GM23338 (cell line): Measurements from ENCODE around the gene DLG2.

Source experiments
- CREB1 ChIP-seq: fragments of 250-450 bp; sonication (Bioruptor Pico); IDR thresholded peaks from 2 replicates; pipeline ENCODE4 v1.5.0; 2020; ENCODE audit warnings: low read depth, mild to moderate bottlenecking, moderate library complexity
- EZH2 ChIP-seq: fragments of 200-600 bp; sonication (generic); IDR thresholded peaks from one replicate; pipeline ENCODE4 v1.8.0; 2017; ENCODE audit warnings: antibody characterized with exemption, mild to moderate bottlenecking, low read depth; ENCODE audit not compliant: unreplicated experiment
- EZH2phosphoT487 ChIP-seq: fragments of 200-600 bp; sonication (generic); IDR thresholded peaks from one replicate; pipeline ENCODE4 v1.8.1; 2018; ENCODE audit warnings: antibody characterized with exemption; ENCODE audit not compliant: unreplicated experiment
- POLR2AphosphoS5 ChIP-seq: IDR thresholded peaks from 2 replicates; pipeline ENCODE4 v1.6.1; 2016; ENCODE audit warnings: antibody characterized with exemption, low read depth
- ZNF114 ChIP-seq: fragments of 250-450 bp; sonication (Bioruptor Pico); IDR thresholded peaks from 2 replicates; pipeline ENCODE4 v1.5.0; 2020; ENCODE audit warnings: mild to moderate bottlenecking, moderate library complexity
- TF ChIP-seq, protein P1 (sequence below), 2 experiments: fragments of 200-600 bp in 1 of 2; sonication (generic) in 1 of 2; conservative IDR thresholded peaks; 2 replicates each; pipeline versions ENCODE4 v1.5.1 to v1.6.1; 2016 to 2017; ENCODE audit warnings: antibody characterized with exemption in 2 of 2, low read depth in 2 of 2, mild to moderate bottlenecking in 2 of 2, moderate library complexity in 1 of 2
- TF ChIP-seq, protein P2 (sequence below): IDR thresholded peaks from one replicate; pipeline ENCODE4 v1.6.1; 2018; ENCODE audit warnings: antibody characterized with exemption; ENCODE audit not compliant: unreplicated experiment

DNA sequence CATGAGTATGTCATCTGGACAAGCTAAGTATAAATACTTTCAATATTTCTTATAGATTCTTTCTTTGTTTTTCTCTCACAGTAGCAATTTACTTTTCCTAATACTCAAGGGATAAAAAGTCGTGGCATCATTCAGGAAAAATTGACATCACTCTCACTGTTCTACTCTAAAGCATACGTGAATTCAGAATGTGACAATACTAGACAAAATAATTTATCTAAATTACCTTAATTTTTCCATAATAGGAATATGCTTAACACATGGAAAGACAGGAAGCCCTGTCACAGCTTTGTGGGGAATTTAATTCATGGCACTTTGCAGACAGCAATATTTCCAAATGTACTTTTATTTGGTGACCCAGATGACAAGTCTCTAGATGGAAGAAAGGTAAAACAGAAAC lies 394.6 kb downstream of the DLG2 start:
- TF ChIP-seq POLR2AphosphoS5 (no peak), ZNF114 (CRISPR knock-in tag) (no peak), EZH2phosphoT487 (no peak), CREB1 (no peak), EZH2 (no peak)
- TF ChIP-seq, protein P1, sequence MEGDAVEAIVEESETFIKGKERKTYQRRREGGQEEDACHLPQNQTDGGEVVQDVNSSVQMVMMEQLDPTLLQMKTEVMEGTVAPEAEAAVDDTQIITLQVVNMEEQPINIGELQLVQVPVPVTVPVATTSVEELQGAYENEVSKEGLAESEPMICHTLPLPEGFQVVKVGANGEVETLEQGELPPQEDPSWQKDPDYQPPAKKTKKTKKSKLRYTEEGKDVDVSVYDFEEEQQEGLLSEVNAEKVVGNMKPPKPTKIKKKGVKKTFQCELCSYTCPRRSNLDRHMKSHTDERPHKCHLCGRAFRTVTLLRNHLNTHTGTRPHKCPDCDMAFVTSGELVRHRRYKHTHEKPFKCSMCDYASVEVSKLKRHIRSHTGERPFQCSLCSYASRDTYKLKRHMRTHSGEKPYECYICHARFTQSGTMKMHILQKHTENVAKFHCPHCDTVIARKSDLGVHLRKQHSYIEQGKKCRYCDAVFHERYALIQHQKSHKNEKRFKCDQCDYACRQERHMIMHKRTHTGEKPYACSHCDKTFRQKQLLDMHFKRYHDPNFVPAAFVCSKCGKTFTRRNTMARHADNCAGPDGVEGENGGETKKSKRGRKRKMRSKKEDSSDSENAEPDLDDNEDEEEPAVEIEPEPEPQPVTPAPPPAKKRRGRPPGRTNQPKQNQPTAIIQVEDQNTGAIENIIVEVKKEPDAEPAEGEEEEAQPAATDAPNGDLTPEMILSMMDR (conservative IDR thresholded peaks at IDR 0.05; ENCODE audit: low read depth in 2 of 2), result no peak
- TF ChIP-seq, protein P2, sequence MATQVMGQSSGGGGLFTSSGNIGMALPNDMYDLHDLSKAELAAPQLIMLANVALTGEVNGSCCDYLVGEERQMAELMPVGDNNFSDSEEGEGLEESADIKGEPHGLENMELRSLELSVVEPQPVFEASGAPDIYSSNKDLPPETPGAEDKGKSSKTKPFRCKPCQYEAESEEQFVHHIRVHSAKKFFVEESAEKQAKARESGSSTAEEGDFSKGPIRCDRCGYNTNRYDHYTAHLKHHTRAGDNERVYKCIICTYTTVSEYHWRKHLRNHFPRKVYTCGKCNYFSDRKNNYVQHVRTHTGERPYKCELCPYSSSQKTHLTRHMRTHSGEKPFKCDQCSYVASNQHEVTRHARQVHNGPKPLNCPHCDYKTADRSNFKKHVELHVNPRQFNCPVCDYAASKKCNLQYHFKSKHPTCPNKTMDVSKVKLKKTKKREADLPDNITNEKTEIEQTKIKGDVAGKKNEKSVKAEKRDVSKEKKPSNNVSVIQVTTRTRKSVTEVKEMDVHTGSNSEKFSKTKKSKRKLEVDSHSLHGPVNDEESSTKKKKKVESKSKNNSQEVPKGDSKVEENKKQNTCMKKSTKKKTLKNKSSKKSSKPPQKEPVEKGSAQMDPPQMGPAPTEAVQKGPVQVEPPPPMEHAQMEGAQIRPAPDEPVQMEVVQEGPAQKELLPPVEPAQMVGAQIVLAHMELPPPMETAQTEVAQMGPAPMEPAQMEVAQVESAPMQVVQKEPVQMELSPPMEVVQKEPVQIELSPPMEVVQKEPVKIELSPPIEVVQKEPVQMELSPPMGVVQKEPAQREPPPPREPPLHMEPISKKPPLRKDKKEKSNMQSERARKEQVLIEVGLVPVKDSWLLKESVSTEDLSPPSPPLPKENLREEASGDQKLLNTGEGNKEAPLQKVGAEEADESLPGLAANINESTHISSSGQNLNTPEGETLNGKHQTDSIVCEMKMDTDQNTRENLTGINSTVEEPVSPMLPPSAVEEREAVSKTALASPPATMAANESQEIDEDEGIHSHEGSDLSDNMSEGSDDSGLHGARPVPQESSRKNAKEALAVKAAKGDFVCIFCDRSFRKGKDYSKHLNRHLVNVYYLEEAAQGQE, result no peak
